KOPT-K1 (cell line): ENCODE results near the gene RHCE.
"Not testable (repeated sequence)": the region's sequence is repeated elsewhere in the genome, so short reads cannot be mapped to it uniquely, and the experiment has no call there.

Experiments used
- H3K27ac ChIP-seq: fragments of 200-600 bp; sonication (generic); 2 replicates; pipeline ENCODE4 v1.5.1; 2016; ENCODE audit warnings: antibody characterized with exemption, mild to moderate bottlenecking, low read depth, low read length; ENCODE audit not compliant: poor library complexity, severe bottlenecking
- H3K36me3 ChIP-seq: fragments of 200-600 bp; sonication (generic); 2 replicates; pipeline ENCODE4 v1.5.1; 2017; ENCODE audit warnings: antibody characterized with exemption, mild to moderate bottlenecking, low read length, moderate library complexity; ENCODE audit not compliant: insufficient read depth
- H3K9me3 ChIP-seq: fragments of 200-600 bp; sonication (generic); 2 replicates; pipeline ENCODE4 v1.5.1; 2017; ENCODE audit warnings: antibody characterized with exemption, low read length, mild to moderate bottlenecking; ENCODE audit not compliant: insufficient read depth, poor library complexity, severe bottlenecking

RHCE gene

GRCh38 chr1:25420715-25421114 lies at the start of gene RHCE:
Gene RHCE, minus strand, starts transcription at chr1:25420825. Its CDS starts 39 bp downstream, at chr1:25420786.
- not testable (repeated sequence) for H3K27ac ChIP-seq, H3K36me3 ChIP-seq, H3K9me3 ChIP-seq

- Histone ChIP-seq H3K36me3 (peaks cover 15% of the 10 kb centered on the region), H3K9me3 (no peaks in the 10 kb centered on the region), H3K27ac (no peak overlapping the region)
Observed at GRCh38 chr1:25469177-25469576, 48.6 kb upstream of the RHCE start.

- no peak overlapping the region for H3K27ac ChIP-seq
- peaks cover 23% of the 10 kb centered on the region for H3K36me3 ChIP-seq
- H3K9me3 ChIP-seq = no peaks in the 10 kb centered on the region
Observed at GRCh38 chr1:25468033-25468432, 47.4 kb upstream of the RHCE start.

GRCh38 chr1:25467616-25468015 lies 47.0 kb upstream of the RHCE start:
- Histone ChIP-seq H3K27ac (no peak overlapping the region), H3K36me3 (peaks cover 27% of the 10 kb centered on the region)

GRCh38 chr1:25467193-25467592 lies 46.6 kb upstream of the RHCE start:
- H3K36me3 ChIP-seq = peaks cover 30% of the 10 kb centered on the region
- H3K27ac ChIP-seq = no peak overlapping the region

More at GRCh38 chr1:25467616-25468015, 47.0 kb upstream of the RHCE start:
- H3K9me3 ChIP-seq = no peaks in the 10 kb centered on the region

GRCh38 chr1:25462732-25463131 lies 42.1 kb upstream of the RHCE start:
- Histone ChIP-seq H3K27ac (no peak overlapping the region), H3K36me3 (peaks cover 56% of the 10 kb centered on the region), H3K9me3 (no peaks in the 10 kb centered on the region)

More at GRCh38 chr1:25467193-25467592, 46.6 kb upstream of the RHCE start:
- no peaks in the 10 kb centered on the region for H3K9me3 ChIP-seq

- H3K36me3 ChIP-seq = peaks cover 62% of the 10 kb centered on the region
- no peak overlapping the region for H3K27ac ChIP-seq
- H3K9me3 ChIP-seq = no peaks in the 10 kb centered on the region
Observed at GRCh38 chr1:25461849-25462248, 41.2 kb upstream of the RHCE start.

GRCh38 chr1:25460816-25461215 lies 40.2 kb upstream of the RHCE start:
- not testable (repeated sequence) for H3K27ac ChIP-seq, H3K9me3 ChIP-seq
- H3K36me3 ChIP-seq = peaks cover 72% of the 10 kb centered on the region

- Histone ChIP-seq H3K36me3 (peaks cover 79% of the 10 kb centered on the region), H3K27ac (no peak overlapping the region)
Observed at GRCh38 chr1:25460020-25460419, 39.4 kb upstream of the RHCE start.

GRCh38 chr1:25458541-25459298 lies 38.1 kb upstream of the RHCE start:
- Histone ChIP-seq H3K36me3 (peaks cover 82% of the 10 kb centered on the region), H3K9me3 (no peaks in the 10 kb centered on the region), H3K27ac (no peak overlapping the region)

More at GRCh38 chr1:25460020-25460419, 39.4 kb upstream of the RHCE start:
- H3K9me3 ChIP-seq = no peaks in the 10 kb centered on the region

- no peak overlapping the region for H3K27ac ChIP-seq
- H3K9me3 ChIP-seq = no peaks in the 10 kb centered on the region
- peaks cover 65% of the 10 kb centered on the region for H3K36me3 ChIP-seq
Observed at GRCh38 chr1:25456502-25456901, 35.9 kb upstream of the RHCE start.

- peaks cover 60% of the 10 kb centered on the region for H3K36me3 ChIP-seq
- no peaks in the 10 kb centered on the region for H3K9me3 ChIP-seq
- no peak overlapping the region for H3K27ac ChIP-seq
Observed at GRCh38 chr1:25451908-25452307, 31.3 kb upstream of the RHCE start.

GRCh38 chr1:25450891-25451290 lies 30.3 kb upstream of the RHCE start:
- H3K27ac ChIP-seq = no peak overlapping the region
- H3K9me3 ChIP-seq = no peaks in the 10 kb centered on the region
- peaks cover 52% of the 10 kb centered on the region for H3K36me3 ChIP-seq

- H3K36me3 ChIP-seq = peaks cover 34% of the 10 kb centered on the region
- no peak overlapping the region for H3K27ac ChIP-seq
Observed at GRCh38 chr1:25447547-25447946, 26.9 kb upstream of the RHCE start.

GRCh38 chr1:25445993-25446538 lies 25.4 kb upstream of the RHCE start:
- H3K36me3 ChIP-seq = peaks cover 34% of the 10 kb centered on the region
- H3K27ac ChIP-seq = no peak overlapping the region
- no peaks in the 10 kb centered on the region for H3K9me3 ChIP-seq

More at GRCh38 chr1:25447547-25447946, 26.9 kb upstream of the RHCE start:
- H3K9me3 ChIP-seq = no peaks in the 10 kb centered on the region

- not testable (repeated sequence) for H3K27ac ChIP-seq, H3K9me3 ChIP-seq
- peaks cover 25% of the 10 kb centered on the region for H3K36me3 ChIP-seq
Observed at GRCh38 chr1:25444604-25445003, 24.0 kb upstream of the RHCE start.
